ENCODE data around the gene ARL4A. TPM values are rescaled to one million over a fixed set of nuclear protein-coding genes. Genes with fewer than 3 reads are reported as not detected.
"Not testable (repeated sequence)": the region's sequence is repeated elsewhere in the genome, so short reads cannot be mapped to it uniquely, and the experiment has no call there.

Gene ARL4A
- total RNA-seq, 1 donor from 2014 or later: 22.8 TPM

- no peak for TF ChIP-seq CTCF (IDR thresholded peaks at IDR 0.05; ENCODE audit: insufficient read depth, low read length, poor library complexity, severe bottlenecking)
- Histone ChIP-seq H3K36me3 (ENCODE audit: control insufficient read depth, insufficient read depth, low read length) (no peaks in the 10 kb centered on the region), H3K27me3 (ENCODE audit: control insufficient read depth, insufficient read depth, low read length) (no peaks in the 10 kb centered on the region), H3K4me3 (ENCODE audit: low read depth, low read length) (no peak overlapping the region)
- no peak for DNase-seq (ENCODE audit: low read depth)
Observed at GRCh38 chr7:12661581-12661980, 25.9 kb upstream of the ARL4A start.

GRCh38 chr7:12670000-12670729 lies 17.3 kb upstream of the ARL4A start:
- Histone ChIP-seq H3K27me3 (ENCODE audit: control insufficient read depth, insufficient read depth, low read length) (no peaks in the 10 kb centered on the region), H3K4me3 (ENCODE audit: low read depth, low read length) (no peak overlapping the region), H3K36me3 (ENCODE audit: control insufficient read depth, insufficient read depth, low read length) (no peaks in the 10 kb centered on the region)
- DNase-seq (ENCODE audit: low read depth): no peak
- no peak for TF ChIP-seq CTCF (IDR thresholded peaks at IDR 0.05; ENCODE audit: insufficient read depth, low read length, poor library complexity, severe bottlenecking)

GRCh38 chr7:12670743-12671520 lies 16.5 kb upstream of the ARL4A start:
- DNase-seq (ENCODE audit: low read depth): no peak
- Histone ChIP-seq H3K27me3 (ENCODE audit: control insufficient read depth, insufficient read depth, low read length) (no peaks in the 10 kb centered on the region), H3K36me3 (ENCODE audit: control insufficient read depth, insufficient read depth, low read length) (no peaks in the 10 kb centered on the region), H3K4me3 (ENCODE audit: low read depth, low read length) (no peak overlapping the region)
- no peak for TF ChIP-seq CTCF (IDR thresholded peaks at IDR 0.05; ENCODE audit: insufficient read depth, low read length, poor library complexity, severe bottlenecking)

GRCh38 chr7:12673436-12673835 lies 14.0 kb upstream of the ARL4A start:
- DNase-seq (ENCODE audit: low read depth); H3K36me3 ChIP-seq (ENCODE audit: control insufficient read depth, insufficient read depth, low read length); H3K27me3 ChIP-seq (ENCODE audit: control insufficient read depth, insufficient read depth, low read length); H3K4me3 ChIP-seq (ENCODE audit: low read depth, low read length): not testable (repeated sequence)

GRCh38 chr7:12674053-12674452 lies 13.4 kb upstream of the ARL4A start:
- DNase-seq (ENCODE audit: low read depth): no peak
- TF ChIP-seq CTCF (IDR thresholded peaks at IDR 0.05; ENCODE audit: insufficient read depth, low read length, poor library complexity, severe bottlenecking): no peak
- no peak overlapping the region for H3K4me3 ChIP-seq (ENCODE audit: low read depth, low read length)
- no peaks in the 10 kb centered on the region for H3K27me3 ChIP-seq (ENCODE audit: control insufficient read depth, insufficient read depth, low read length)
- no peaks in the 10 kb centered on the region for H3K36me3 ChIP-seq (ENCODE audit: control insufficient read depth, insufficient read depth, low read length)

GRCh38 chr7:12674861-12675260 lies 12.6 kb upstream of the ARL4A start:
- Histone ChIP-seq H3K27me3 (ENCODE audit: control insufficient read depth, insufficient read depth, low read length) (no peaks in the 10 kb centered on the region), H3K36me3 (ENCODE audit: control insufficient read depth, insufficient read depth, low read length) (no peaks in the 10 kb centered on the region), H3K4me3 (ENCODE audit: low read depth, low read length) (no peak overlapping the region)
- no peak for TF ChIP-seq CTCF (IDR thresholded peaks at IDR 0.05; ENCODE audit: insufficient read depth, low read length, poor library complexity, severe bottlenecking)
- no peak for DNase-seq (ENCODE audit: low read depth)

Measured in kidney epithelial cell (primary cell).